ENCODE measurements around the gene NCDN.

DNA sequence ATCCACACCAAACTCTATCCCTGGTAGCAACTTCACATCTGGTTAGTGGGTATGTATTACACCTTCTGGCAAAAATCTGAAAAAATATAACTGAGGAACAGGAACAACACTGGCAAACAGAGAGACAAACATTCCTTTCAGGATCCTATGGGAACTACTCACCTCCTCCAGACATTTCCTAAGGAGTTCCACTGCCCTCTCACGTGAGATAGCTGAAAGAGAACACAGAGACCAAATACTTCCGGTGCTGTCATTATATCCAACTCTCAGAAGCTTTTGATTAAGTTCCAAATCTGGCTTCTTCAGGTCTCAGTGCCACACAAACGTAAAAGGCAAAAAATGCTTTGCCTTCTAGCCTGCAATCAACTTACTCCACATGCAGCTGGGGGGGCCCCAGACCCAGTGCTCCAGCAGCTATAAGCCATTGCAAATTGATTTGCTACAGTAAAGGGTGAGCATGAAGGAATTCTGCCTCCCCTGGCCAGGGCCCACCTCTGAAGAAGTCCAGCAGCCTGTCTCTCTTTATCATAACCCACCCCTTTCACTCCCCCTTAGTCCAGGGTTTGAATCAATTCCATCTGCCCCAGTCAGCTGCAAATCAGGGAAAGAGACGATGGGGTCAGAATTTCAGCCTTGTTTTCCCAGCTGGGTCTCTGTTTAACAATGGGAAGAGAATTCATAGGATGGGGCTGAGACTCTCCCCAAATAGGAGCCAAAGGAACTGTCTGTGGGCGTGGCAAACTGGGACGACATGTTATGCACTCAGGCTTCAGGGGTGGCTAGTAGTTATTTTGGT lies 47.7 kb downstream of the NCDN start:
- TF ChIP-seq, protein P1, sequence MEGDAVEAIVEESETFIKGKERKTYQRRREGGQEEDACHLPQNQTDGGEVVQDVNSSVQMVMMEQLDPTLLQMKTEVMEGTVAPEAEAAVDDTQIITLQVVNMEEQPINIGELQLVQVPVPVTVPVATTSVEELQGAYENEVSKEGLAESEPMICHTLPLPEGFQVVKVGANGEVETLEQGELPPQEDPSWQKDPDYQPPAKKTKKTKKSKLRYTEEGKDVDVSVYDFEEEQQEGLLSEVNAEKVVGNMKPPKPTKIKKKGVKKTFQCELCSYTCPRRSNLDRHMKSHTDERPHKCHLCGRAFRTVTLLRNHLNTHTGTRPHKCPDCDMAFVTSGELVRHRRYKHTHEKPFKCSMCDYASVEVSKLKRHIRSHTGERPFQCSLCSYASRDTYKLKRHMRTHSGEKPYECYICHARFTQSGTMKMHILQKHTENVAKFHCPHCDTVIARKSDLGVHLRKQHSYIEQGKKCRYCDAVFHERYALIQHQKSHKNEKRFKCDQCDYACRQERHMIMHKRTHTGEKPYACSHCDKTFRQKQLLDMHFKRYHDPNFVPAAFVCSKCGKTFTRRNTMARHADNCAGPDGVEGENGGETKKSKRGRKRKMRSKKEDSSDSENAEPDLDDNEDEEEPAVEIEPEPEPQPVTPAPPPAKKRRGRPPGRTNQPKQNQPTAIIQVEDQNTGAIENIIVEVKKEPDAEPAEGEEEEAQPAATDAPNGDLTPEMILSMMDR (optimal IDR thresholded peaks at IDR 0.05 in 1 of 3, IDR thresholded peaks at IDR 0.05 in 1 of 3, conservative IDR thresholded peaks at IDR 0.05 in 1 of 3; ENCODE audit: extremely low read depth in 1 of 3, insufficient read depth in 2 of 3, low read length in 3 of 3) = no peak
- TF ChIP-seq EZH2 (IDR thresholded peaks at IDR 0.05; ENCODE audit: low read length) = no peak

All from keratinocyte (primary cell).